ENCODE measurements around the gene DEFB123.

Gene DEFB123

DNA sequence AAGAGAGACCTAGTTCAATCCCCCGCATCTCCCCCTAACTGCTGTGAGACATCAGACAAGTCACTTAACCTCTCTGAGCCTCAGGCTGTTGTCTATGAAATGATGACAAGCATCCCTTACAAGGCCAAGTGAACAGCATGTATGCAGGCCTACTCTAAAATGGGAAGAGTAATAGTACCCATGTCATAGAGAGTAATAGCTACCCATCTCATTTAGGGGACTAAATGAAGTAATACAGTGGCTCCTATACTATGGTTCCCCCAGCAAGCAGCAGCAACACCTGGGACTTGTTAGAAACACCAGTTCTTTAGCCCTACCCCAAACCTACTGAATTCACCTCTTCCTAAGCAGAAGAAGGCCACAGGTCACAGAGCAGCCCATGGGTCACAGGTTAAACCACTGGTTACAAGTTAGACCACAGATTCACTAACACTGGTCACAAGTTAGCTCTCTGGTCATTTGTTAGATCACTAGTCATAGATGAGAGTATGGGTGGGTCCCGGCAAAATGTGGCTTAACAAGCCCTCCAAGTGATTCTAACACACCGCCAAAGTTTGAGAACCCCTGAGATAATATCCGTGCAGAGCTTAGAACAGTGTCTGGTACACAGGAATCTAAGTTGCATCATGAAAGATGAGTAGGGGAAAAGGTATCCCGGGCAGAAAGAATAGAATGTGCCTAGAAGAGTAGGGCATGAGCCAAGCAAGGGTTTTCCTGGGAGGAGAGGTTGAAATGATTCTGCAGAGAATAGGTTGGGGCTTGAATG lies 33.1 kb downstream of the DEFB123 start:
- CTCF ChIA-PET: interaction anchor here (1.2 to 3.3 kb wide), 4 partner anchors 13 to 66 kb away, joined by 3 to 13 read pairs (median 5); no protein-coding TSS in a partner anchor
- POLR2A ChIA-PET: no interaction called here
- DNase-seq (ENCODE audit: extremely low spot score): no peak
- TF ChIP-seq, protein P1, sequence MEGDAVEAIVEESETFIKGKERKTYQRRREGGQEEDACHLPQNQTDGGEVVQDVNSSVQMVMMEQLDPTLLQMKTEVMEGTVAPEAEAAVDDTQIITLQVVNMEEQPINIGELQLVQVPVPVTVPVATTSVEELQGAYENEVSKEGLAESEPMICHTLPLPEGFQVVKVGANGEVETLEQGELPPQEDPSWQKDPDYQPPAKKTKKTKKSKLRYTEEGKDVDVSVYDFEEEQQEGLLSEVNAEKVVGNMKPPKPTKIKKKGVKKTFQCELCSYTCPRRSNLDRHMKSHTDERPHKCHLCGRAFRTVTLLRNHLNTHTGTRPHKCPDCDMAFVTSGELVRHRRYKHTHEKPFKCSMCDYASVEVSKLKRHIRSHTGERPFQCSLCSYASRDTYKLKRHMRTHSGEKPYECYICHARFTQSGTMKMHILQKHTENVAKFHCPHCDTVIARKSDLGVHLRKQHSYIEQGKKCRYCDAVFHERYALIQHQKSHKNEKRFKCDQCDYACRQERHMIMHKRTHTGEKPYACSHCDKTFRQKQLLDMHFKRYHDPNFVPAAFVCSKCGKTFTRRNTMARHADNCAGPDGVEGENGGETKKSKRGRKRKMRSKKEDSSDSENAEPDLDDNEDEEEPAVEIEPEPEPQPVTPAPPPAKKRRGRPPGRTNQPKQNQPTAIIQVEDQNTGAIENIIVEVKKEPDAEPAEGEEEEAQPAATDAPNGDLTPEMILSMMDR (IDR thresholded peaks at IDR 0.05; ENCODE audit: control extremely low read depth, extremely low read depth, low read depth, missing control alignments): no peak

DNA sequence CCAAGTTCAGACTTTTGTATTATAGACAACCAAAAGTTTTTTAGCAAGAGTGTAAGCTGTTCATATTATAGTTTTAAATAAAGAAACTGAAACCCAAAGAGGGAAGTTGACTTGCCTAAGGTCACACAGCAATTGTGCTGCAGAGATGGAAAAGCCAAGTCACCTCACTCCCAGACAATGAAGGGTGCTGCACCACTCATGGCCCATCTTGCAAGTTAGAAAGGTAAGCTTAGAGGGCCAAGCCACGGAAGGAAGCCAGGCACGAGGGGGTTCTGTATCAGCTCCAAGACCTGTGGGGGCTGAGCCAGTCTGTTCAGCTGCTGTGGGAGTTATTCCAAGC lies 33.6 kb downstream of the DEFB123 start:
- ChIA-PET POLR2A (no interaction called here), CTCF (interaction anchor here (1.2 to 3.3 kb wide), 6 partner anchors 13 to 66 kb away, joined by 3 to 13 read pairs (median 5); partner anchors contain the start of gene HM13)
- TF ChIP-seq, protein P1 (IDR thresholded peaks at IDR 0.05; ENCODE audit: control extremely low read depth, extremely low read depth, low read depth, missing control alignments): no peak
- peak; percentile 46 for DNase-seq (ENCODE audit: extremely low spot score)

DNA sequence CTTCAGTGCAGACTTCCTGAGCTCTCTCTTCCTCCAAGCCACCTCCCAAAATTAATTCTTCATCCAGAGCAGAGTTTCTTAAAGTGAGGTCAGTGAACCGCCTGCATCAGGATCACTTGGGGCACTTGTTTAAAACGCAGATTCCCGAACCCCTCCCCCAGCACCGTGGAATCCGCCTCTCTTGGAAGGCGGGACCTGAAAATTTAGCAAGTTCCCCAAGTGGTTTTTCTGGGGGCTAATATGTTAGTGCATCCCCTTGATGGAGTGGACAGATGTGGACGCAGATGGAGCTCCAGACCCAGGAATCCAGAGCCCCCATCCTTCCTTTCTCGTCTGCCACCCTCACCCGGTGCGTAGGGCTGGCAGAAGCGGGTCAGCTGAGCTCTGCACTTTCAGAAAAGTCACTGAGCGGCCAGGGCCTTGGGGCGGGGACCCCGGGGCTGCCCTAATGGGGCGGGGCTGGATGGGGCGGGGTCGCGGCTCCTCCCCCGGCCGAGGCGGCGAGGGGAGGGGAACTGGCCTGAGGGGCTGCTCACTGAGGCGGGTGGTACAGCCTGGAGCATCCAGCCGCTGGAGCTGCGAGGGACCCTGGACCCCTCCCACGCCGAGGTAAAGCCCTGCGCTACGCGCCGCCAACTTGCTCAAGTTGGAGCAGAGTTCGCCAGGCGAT lies 34.5 kb downstream of the DEFB123 start, which contains the start of the genes DEFB124 and REM1:
Gene DEFB124, minus strand, starts transcription at position 370 of the 670 bp plus-strand sequence. CDS start 2,114 bp downstream, outside the sequence.
Gene REM1, plus strand, starts transcription at position 531 of the 670 bp plus-strand sequence. CDS start 1,158 bp downstream, outside the sequence.
- TF ChIP-seq, protein P1 (IDR thresholded peaks at IDR 0.05; ENCODE audit: control extremely low read depth, extremely low read depth, low read depth, missing control alignments): no peak
- CTCF ChIA-PET: interaction anchor here (0.7 to 3.3 kb wide), 6 partner anchors 12 to 138 kb away, joined by 3 to 13 read pairs (median 4); partner anchors contain the start of gene HM13
- no peak for DNase-seq (ENCODE audit: extremely low spot score)
- POLR2A ChIA-PET: no interaction called here

DNA sequence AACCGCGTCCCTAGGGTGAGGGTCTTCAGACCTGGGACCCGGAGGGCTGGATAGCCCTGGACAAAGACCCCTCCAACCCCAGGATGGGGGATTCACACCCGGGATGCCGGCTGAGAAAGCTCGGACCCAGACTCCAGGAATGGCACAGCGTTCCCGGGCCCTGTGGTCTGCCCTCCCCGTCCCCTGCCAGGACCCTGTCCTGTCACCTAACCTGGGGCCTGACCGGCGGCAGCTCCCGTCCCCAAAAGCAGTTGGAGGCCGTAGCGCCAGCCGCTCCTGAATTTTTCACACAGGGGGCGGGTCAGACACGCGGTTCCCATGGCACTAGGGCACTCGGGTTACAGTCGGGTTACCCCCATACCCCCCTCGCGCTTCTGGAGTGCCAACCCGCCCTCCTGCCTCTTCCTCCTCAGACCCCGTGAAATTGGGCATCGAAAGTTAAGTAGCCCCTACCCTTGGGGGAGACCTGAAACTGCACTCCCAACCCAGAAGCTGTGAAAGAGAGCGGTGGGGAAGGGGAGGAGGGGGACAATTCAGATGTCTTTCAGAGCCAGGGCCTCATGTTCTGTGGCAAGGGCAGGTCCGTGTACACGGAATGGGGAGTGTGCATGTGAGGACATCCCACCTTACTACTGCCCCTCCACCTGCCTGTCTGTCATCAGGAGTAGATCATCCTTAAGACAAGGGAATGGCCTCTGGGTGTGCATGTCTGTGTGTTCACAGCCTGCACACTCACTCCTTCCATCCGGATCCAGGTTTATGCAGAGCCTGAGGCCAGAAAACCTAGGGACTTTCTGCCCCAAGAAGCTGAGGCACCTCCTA lies 35.3 kb downstream of the DEFB123 start:
- ChIA-PET CTCF (interaction anchor here (1.1 to 3.3 kb wide), 4 partner anchors 11 to 137 kb away, joined by 3 to 13 read pairs (median 6); partner anchors contain the start of gene HM13), POLR2A (no interaction called here)
- no peak for DNase-seq (ENCODE audit: extremely low spot score)
- TF ChIP-seq, protein P1 (IDR thresholded peaks at IDR 0.05; ENCODE audit: control extremely low read depth, extremely low read depth, low read depth, missing control alignments): no peak

DNA sequence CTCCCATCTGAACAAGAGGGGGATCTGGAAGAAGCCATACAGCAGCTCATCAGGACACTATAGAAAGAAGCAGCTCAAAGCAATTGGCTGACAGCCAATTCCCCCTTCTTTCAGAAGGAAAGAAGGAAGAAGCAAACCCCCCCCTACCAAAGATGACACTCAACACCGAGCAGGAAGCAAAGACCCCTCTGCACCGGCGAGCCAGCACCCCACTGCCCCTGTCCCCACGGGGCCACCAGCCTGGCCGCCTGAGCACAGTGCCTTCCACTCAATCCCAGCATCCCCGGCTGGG lies 35.8 kb downstream of the DEFB123 start:
- no peak for DNase-seq (ENCODE audit: extremely low spot score)
- TF ChIP-seq, protein P1 (IDR thresholded peaks at IDR 0.05; ENCODE audit: control extremely low read depth, extremely low read depth, low read depth, missing control alignments): no peak
- ChIA-PET POLR2A (no interaction called here), CTCF (no interaction called here)

DNA sequence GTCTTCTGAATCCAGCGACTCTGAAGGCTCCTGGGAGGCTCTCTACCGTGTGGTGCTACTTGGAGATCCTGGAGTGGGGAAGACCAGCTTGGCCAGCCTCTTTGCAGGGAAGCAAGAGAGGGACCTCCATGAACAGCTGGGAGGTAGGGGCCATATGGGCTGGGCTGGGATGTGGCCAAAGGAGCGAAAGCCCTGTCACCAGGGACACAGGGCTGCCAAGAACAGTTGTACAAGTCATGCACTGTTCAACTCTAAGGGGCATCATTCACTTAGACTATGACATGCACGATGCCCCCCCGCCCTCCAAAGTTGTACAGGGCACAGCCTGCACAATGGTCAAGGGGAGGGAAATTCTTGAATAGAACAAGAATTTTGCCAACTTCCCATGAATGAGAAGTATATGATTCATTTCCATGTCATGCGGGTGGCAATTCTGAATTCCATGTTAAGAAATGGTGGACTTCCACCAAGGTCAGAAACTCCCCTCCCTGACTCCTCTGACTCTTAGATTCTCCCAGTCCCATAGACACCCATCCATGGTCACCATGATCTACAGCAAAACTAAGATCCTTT lies 36.3 kb downstream of the DEFB123 start:
- ChIA-PET POLR2A (no interaction called here), CTCF (no interaction called here)
- DNase-seq (ENCODE audit: extremely low spot score): no peak
- TF ChIP-seq, protein P1 (IDR thresholded peaks at IDR 0.05; ENCODE audit: control extremely low read depth, extremely low read depth, low read depth, missing control alignments): no peak
